Chondrocyte (in vitro differentiated cells): ENCODE measurements around the gene FDPS. TPM values are rescaled to one million over a fixed set of nuclear protein-coding genes. Genes with fewer than 3 reads are reported as not detected.
"Not testable (repeated sequence)": the region's sequence is repeated elsewhere in the genome, so short reads cannot be mapped to it uniquely, and the experiment has no call there.

Experiments used
- DNase-seq: peaks from one replicate; pipeline ENCODE4 v3.0.0; 2021; ENCODE audit warnings: mixed read lengths, low spot score
- H3K27ac Mint-ChIP-seq: one replicate; pipeline ENCODE4 v1.8.0; 2021; ENCODE audit warnings: mild to moderate bottlenecking, moderate library complexity, mixed read lengths; ENCODE audit not compliant: unreplicated experiment
- H3K27me3 Mint-ChIP-seq: 2 replicates; pipeline ENCODE4 v1.8.0; 2021; ENCODE audit warnings: low read depth, mixed read lengths
- H3K36me3 Mint-ChIP-seq: 2 replicates; pipeline ENCODE4 v1.8.0; 2021; ENCODE audit warnings: low read depth, mixed read lengths
- H3K4me1 Mint-ChIP-seq: 2 replicates; pipeline ENCODE4 v1.8.0; 2021; ENCODE audit warnings: low read depth, mild to moderate bottlenecking, mixed read lengths
- H3K4me3 Mint-ChIP-seq: one replicate; pipeline ENCODE4 v1.8.0; 2021; ENCODE audit warnings: mild to moderate bottlenecking, moderate library complexity, mixed read lengths; ENCODE audit not compliant: unreplicated experiment
- H3K9me3 Mint-ChIP-seq: 2 replicates; pipeline ENCODE4 v1.8.0; 2021; ENCODE audit warnings: low read depth, mixed read lengths
- CTCF ChIP-seq: fragments of 200-600 bp; sonication (generic); IDR thresholded peaks from 2 replicates; pipeline ENCODE4 v1.5.0; 2021; ENCODE audit warnings: antibody characterized with exemption, mild to moderate bottlenecking, moderate library complexity
- total RNA-seq: library from RNA; stranded (reverse); gene quantifications from 3 replicates; pipeline ENCODE4 v1.2.1, GENCODE V29; 2021

Gene FDPS
- total RNA-seq, 1 donor from 2014 or later: 122 TPM

GRCh38 chr1:155285631-155286044, 23.0 kb upstream of the FDPS start:
- DNase-seq: no peak
- no peak overlapping the region for H3K4me3 Mint-ChIP-seq
- H3K9me3 Mint-ChIP-seq: no peaks in the 10 kb centered on the region

GRCh38 chr1:155286544-155286943, 22.1 kb upstream of the FDPS start:
- Mint-ChIP-seq H3K36me3 (peaks cover 4% of the 10 kb centered on the region), H3K9me3 (no peaks in the 10 kb centered on the region)

More at GRCh38 chr1:155285631-155286044, 23.0 kb upstream of the FDPS start:
- no peaks in the 10 kb centered on the region for H3K27me3 Mint-ChIP-seq
- H3K27ac Mint-ChIP-seq: no peak overlapping the region
- no peaks in the 10 kb centered on the region for H3K4me1 Mint-ChIP-seq
- peaks cover 4% of the 10 kb centered on the region for H3K36me3 Mint-ChIP-seq
- TF ChIP-seq CTCF: no peak

GRCh38 chr1:155287987-155288543, 20.6 kb upstream of the FDPS start:
- H3K4me1 Mint-ChIP-seq: no peaks in the 10 kb centered on the region
- H3K27me3 Mint-ChIP-seq: no peaks in the 10 kb centered on the region
- H3K4me3 Mint-ChIP-seq: no peak overlapping the region
- no peak for TF ChIP-seq CTCF
- no peak for DNase-seq
- no peaks in the 10 kb centered on the region for H3K36me3 Mint-ChIP-seq
- H3K9me3 Mint-ChIP-seq: no peaks in the 10 kb centered on the region
- H3K27ac Mint-ChIP-seq: no peak overlapping the region

More at GRCh38 chr1:155286544-155286943, 22.1 kb upstream of the FDPS start:
- no peak for TF ChIP-seq CTCF
- Mint-ChIP-seq H3K27me3 (no peaks in the 10 kb centered on the region), H3K4me3 (no peak overlapping the region), H3K27ac (no peak overlapping the region), H3K4me1 (no peaks in the 10 kb centered on the region)
- DNase-seq: no peak

GRCh38 chr1:155291006-155291405, 17.7 kb upstream of the FDPS start:
- not testable (repeated sequence) for H3K4me1 Mint-ChIP-seq

GRCh38 chr1:155293086-155293749, 15.4 kb upstream of the FDPS start:
- no peak for TF ChIP-seq CTCF
- DNase-seq: no peak
- H3K27ac Mint-ChIP-seq: no peak overlapping the region
- H3K36me3 Mint-ChIP-seq: no peaks in the 10 kb centered on the region
- no peaks in the 10 kb centered on the region for H3K9me3 Mint-ChIP-seq
- H3K27me3 Mint-ChIP-seq: peaks cover 4% of the 10 kb centered on the region
- no peak overlapping the region for H3K4me3 Mint-ChIP-seq
- H3K4me1 Mint-ChIP-seq: no peaks in the 10 kb centered on the region

More at GRCh38 chr1:155291006-155291405, 17.7 kb upstream of the FDPS start:
- not testable (repeated sequence) for H3K27ac Mint-ChIP-seq, H3K4me3 Mint-ChIP-seq, H3K9me3 Mint-ChIP-seq, H3K36me3 Mint-ChIP-seq, H3K27me3 Mint-ChIP-seq, DNase-seq
